GM19452 (cell line): ENCODE results near the gene ZC3H12C.

Source experiments
- ATAC-seq: cut with Tn5 transposase; IDR thresholded peaks from one replicate; pipeline ENCODE4 v1.9.1; 2021; ENCODE audit not compliant: unreplicated experiment

The ZC3H12C gene

DNA sequence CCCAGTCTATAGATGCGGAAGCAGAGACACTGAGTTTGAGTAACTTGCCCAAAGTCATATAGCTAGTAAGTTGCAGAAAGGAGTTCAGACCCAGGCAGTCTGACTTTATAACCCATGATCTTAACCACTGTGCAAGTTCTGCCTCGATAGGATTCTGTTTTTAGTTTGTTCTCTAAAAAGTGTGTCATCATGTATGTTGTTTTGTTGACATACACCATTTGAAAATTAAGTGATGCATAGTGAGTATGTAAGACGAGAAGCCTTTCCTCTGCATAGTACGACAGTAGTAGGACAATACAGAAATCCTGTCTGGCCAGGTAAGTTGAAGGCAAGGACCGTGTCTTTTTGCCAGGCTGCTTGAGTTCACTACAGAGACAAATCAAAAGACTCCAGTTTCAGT lies 3.3 kb downstream of the ZC3H12C start:
- ATAC-seq, result no peak

- ATAC-seq, result no peak
Measured at GRCh38 chr11:110097459-110098012, 4.3 kb downstream of the ZC3H12C start.

GRCh38 chr11:110098645-110099044 lies 5.5 kb downstream of the ZC3H12C start:
- ATAC-seq, result peak; percentile 61

GRCh38 chr11:110100476-110101240 lies 7.5 kb downstream of the ZC3H12C start:
- no peak for ATAC-seq

DNA sequence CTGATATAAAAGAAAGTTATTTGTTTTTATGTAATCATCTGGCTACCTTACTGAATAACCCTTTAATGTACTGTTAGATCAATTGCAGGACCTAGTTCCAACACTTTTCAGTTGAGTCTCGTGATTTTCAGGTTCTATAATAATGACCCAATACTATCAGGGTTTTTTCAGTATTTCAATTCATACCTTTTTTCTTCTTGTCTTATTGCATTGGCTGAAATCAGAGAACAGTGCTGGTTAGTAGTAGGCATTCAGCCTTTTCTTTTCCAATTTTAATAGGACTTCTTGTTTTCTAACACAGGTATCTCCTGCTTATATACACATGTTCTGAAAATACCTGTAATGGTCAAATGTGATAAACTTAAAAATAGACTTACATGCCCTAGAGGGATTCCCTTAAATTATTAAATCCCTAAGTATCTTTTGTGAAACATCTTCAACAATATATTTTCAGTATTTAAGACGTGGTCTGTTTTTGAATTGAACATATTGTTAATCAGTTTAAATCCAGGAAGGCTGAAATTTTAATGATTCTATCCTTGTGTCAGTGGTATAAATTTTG lies 13.6 kb downstream of the ZC3H12C start:
- ATAC-seq, result no peak

DNA sequence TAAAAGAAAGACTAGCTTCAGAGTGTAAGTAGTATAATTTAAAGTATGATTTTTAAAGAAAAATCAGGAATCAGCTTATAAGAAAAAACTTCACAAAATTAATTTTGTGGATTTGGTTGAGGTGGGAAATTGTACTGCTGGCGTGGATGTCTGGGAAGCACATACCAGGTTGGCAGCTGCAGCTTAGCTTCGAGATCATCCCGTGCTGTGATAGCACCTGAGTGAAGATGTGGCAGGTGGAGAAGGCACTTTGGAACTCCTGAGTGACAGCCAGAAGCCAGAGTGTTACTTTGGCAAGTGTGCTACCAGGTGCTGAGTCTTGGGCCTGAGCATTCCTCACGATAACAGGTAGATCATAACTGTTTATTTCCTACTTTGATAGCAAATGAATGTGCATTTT lies 17.7 kb downstream of the ZC3H12C start:
- ATAC-seq, result no peak

- ATAC-seq, result no peak
Measured at GRCh38 chr11:110112457-110112856, 19.3 kb downstream of the ZC3H12C start.

- ATAC-seq, result no peak
Measured at GRCh38 chr11:110113505-110113904, 20.3 kb downstream of the ZC3H12C start.

- ATAC-seq, result no peak
Measured at GRCh38 chr11:110113973-110114372, 20.8 kb downstream of the ZC3H12C start.

DNA sequence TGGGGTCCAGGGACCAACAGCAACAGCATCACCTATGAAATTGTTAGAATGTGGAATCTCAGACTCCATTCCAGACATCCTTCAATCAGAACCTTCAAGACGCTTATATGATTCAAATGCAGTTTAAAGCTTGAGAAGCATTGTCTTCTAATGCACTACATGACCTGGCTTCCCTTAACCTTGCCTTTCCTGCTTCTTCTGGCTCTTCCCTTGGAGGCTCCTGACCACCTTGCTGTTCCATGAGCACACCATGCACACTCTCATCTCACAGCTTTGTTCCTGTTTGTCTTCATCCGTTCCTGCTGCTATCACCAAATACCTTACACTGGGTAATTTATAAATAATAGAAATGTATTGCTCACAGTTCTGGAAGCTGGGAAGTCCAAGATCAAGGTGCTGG lies 26.1 kb downstream of the ZC3H12C start:
- no peak for ATAC-seq

GRCh38 chr11:110121204-110121603 lies 28.0 kb downstream of the ZC3H12C start:
- no peak for ATAC-seq

DNA sequence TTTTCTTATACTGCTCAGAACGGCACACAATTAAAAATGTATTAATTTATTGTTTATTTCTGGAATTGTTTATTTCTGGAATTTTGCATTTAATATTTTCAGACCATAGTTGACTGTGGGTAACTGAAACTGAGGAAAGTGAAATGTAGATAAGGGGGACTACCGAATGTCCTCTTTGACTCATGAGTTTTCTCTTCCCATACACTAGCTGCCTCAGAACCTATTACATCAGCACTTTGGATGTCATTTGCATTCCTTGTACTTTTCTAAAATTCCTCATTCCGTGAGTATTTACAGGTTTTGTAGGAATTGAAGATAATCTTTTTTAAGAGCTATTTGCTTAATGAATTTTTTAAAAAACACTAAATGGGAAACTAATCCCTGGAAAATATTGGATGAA lies 29.8 kb downstream of the ZC3H12C start:
- no peak for ATAC-seq

- ATAC-seq, result no peak
Measured at GRCh38 chr11:110124605-110125004, 31.4 kb downstream of the ZC3H12C start.

GRCh38 chr11:110125632-110126031 lies 32.4 kb downstream of the ZC3H12C start:
- no peak for ATAC-seq

DNA sequence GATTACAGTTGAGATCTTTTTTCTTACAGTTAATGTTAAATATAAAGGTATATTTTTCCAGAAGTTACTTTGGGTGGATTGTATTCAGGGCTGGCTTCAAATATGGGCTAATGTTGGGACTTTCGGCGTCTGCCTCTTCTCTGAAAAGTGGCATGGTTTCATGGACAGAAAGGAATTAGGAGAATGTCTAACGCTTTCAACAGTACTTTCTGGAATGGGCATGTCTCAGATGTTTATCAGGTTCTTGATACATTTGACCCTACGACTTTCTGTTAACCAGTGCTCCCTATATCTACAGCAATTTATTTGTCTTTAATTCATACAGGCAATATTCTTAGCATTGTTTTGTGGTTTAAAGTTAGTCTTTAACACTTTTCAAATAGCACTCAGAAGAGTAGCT lies 33.7 kb downstream of the ZC3H12C start:
- no peak for ATAC-seq

- ATAC-seq, result no peak
Measured at GRCh38 chr11:110128161-110128560, 35.0 kb downstream of the ZC3H12C start.

DNA sequence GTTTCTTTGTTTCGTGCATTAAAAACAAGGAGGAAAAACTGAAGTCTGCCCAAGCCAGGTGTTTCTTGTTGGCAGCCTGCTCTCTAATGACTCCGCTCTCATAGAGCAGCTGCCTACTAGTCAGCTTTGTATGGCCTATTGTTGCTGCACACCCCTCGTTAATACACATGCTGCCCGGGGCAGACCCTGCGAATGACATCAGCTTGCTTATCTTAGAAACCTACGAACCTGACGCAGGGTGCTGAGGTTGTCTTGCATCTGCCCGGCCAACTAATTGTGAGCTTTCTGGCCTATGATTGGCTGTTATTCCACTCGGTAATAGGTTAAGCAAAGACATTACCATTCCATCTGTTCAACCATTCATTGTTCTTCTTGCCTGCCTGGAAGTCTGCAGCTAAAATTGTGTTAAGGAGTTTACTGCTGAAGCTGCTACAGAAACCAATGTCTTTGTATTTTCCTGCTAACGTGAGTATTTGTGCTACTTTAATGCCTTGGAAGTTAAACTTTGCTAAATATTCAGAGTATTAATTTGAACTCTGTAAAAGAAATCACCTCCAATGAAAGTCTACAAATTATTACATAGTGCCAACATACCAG lies 37.5 kb downstream of the ZC3H12C start:
- ATAC-seq, result no peak

- ATAC-seq, result no peak
Measured at GRCh38 chr11:110131386-110132123, 38.4 kb downstream of the ZC3H12C start.

GRCh38 chr11:110133160-110133559 lies 40.0 kb downstream of the ZC3H12C start:
- ATAC-seq, result no peak

GRCh38 chr11:110134110-110134509 lies 40.9 kb downstream of the ZC3H12C start:
- no peak for ATAC-seq

GRCh38 chr11:110141812-110142211 lies 48.6 kb downstream of the ZC3H12C start:
- ATAC-seq, result no peak
